ENCODE measurements around the gene MTOR.

- TF ChIP-seq POLR2AphosphoS5 (IDR thresholded peaks at IDR 0.05; ENCODE audit: borderline replicate concordance, low read depth, low read length) (no peak), EZH2 (IDR thresholded peaks at IDR 0.05) (no peak)
These were observed 105.9 kb downstream of the MTOR start for GRCh38 chr1:11156441-11156840.
